K562 (cell line): ENCODE measurements around the gene RHOBTB3. TPM values are rescaled to one million over a fixed set of nuclear protein-coding genes. Genes with fewer than 3 reads are reported as not detected.

Experiments used
- ATAC-seq: fragments of 200-7000 bp; cut with Tn5 transposase; 3 replicates; pipeline ENCODE4 v1.9.1; 2020; ENCODE audit warnings: moderate library complexity
- BruUV-seq: library from RNA; stranded (reverse); fragments of 400-500 nt; replicated peaks from 2 replicates; lab custom pipeline; 2021; lab: Mats Ljungman, UMichigan
- CTCF ChIA-PET: fragments of 300-600 bp; formaldehyde crosslinking; extraction: SDS; loops from one replicate; lab custom pipeline; 2021; ENCODE audit warnings: low intra/inter-chr PET ratio; lab: Yijun Ruan, JAX
- POLR2A ChIA-PET: fragments of 300-600, 350-650 bp; sonication (Branson Sonifier 250); formaldehyde crosslinking; extraction: SDS; loops from one replicate; lab custom pipeline; 2021; ENCODE audit warnings: antibody characterized with exemption, inconsistent platforms; lab: Yijun Ruan, JAX
- DNase-seq, 4 experiments: peaks; one replicate each; pipeline versions ENCODE4 v3.0.0 to v3.0.0-alpha.2; 2011 to 2018; ENCODE audit warnings: low spot score in 3 of 4, mixed read lengths in 3 of 4; ENCODE audit errors: extremely low read depth in 1 of 4
- FAIRE-seq: peaks from 2 replicates; lab custom pipeline; 2011; peaks lifted over from hg19 to GRCh38; lab: Jason Lieb, UNC
- H2AFZ ChIP-seq: 2 replicates; pipeline ENCODE4 v1.6.0; 2011; ENCODE audit warnings: low read depth, low read length, control low read depth, inconsistent platforms
- H3K27ac ChIP-seq: fragments of 200-600 bp; 3 replicates; pipeline ENCODE4 v1.8.0; 2011; ENCODE audit warnings: low read depth, mild to moderate bottlenecking, control low read depth, inconsistent platforms, low read length, moderate library complexity, mixed read lengths; ENCODE audit errors: extremely low read depth
- H3K27me3 ChIP-seq, 2 experiments: fragments of 300-600 bp in 1 of 2; 2 replicates in 1 of 2; 3 replicates in 1 of 2; pipeline versions ENCODE4 v1.6.0 to v1.8.0; 2011; ENCODE audit warnings: inconsistent platforms in 2 of 2, low read length in 2 of 2, mild to moderate bottlenecking in 1 of 2, mixed read lengths in 1 of 2, moderate library complexity in 1 of 2; ENCODE audit not compliant: control insufficient read depth in 2 of 2, insufficient read depth in 2 of 2
- H3K36me3 ChIP-seq: fragments of 300-600 bp; 3 replicates; pipeline ENCODE4 v1.8.0; 2011; ENCODE audit warnings: mild to moderate bottlenecking, low read length, inconsistent platforms; ENCODE audit not compliant: control insufficient read depth, insufficient read depth
- H3K4me1 ChIP-seq, 2 experiments: fragments of 200-600 bp in 1 of 2; replicated peaks in 1 of 2; 2 replicates in 1 of 2; 3 replicates in 1 of 2; pipeline versions ENCODE4 v1.5.1 to v1.8.0; 2011; ENCODE audit warnings: inconsistent platforms in 2 of 2, low read length in 2 of 2, mild to moderate bottlenecking in 1 of 2, mixed read lengths in 1 of 2, moderate library complexity in 1 of 2; ENCODE audit not compliant: control insufficient read depth in 2 of 2, insufficient read depth in 2 of 2
- H3K4me2 ChIP-seq: 2 replicates; pipeline ENCODE4 v1.6.1; 2011; ENCODE audit warnings: low read length, control low read depth, inconsistent platforms, mixed read lengths; ENCODE audit not compliant: insufficient read depth
- H3K4me3 ChIP-seq: fragments of 200-600 bp; sonication (generic), shearing (Covaris generic); 2 replicates; pipeline ENCODE4 v1.5.1; 2016; ENCODE audit warnings: control low read depth, inconsistent platforms
- H3K79me2 ChIP-seq: fragments of 200-600 bp; 3 replicates; pipeline ENCODE4 v1.8.0; 2011; ENCODE audit warnings: low read length, inconsistent platforms; ENCODE audit not compliant: control insufficient read depth, insufficient read depth
- H3K9ac ChIP-seq, 2 experiments: 2 replicates each; pipeline versions ENCODE4 v1.6.0 to v1.6.1; 2011; ENCODE audit warnings: low read depth in 2 of 2, low read length in 2 of 2, control low read depth in 1 of 2, inconsistent platforms in 1 of 2, mild to moderate bottlenecking in 1 of 2, mixed read lengths in 1 of 2; ENCODE audit not compliant: insufficient read depth in 1 of 2
- H3K9me1 ChIP-seq: one replicate; pipeline ENCODE4 v1.6.0; 2011; ENCODE audit warnings: inconsistent platforms, mild to moderate bottlenecking, low read length, moderate library complexity; ENCODE audit not compliant: control insufficient read depth, insufficient read depth
- H3K9me3 ChIP-seq: replicated peaks from 2 replicates; pipeline ENCODE4 v1.5.1; 2011; ENCODE audit warnings: low read depth, low read length, inconsistent platforms; ENCODE audit not compliant: control insufficient read depth, insufficient read depth
- H4K20me1 ChIP-seq: replicated peaks from 2 replicates; pipeline ENCODE4 v1.6.1; 2011; ENCODE audit warnings: low read length, inconsistent platforms, mixed read lengths; ENCODE audit not compliant: control insufficient read depth, insufficient read depth
- BHLHE40 ChIP-seq: IDR thresholded peaks from 2 replicates; pipeline ENCODE4 v1.6.1; 2011; ENCODE audit warnings: low read length, improper control_type of control experiment
- CBX5 ChIP-seq: IDR thresholded peaks from 2 replicates; pipeline ENCODE4 v1.6.1; 2014; ENCODE audit warnings: low read depth, borderline replicate concordance
- CREB1 ChIP-seq, 2 experiments: sonication (generic) in 1 of 2; formaldehyde crosslinking in 1 of 2; IDR thresholded peaks; 2 replicates each; pipeline versions ENCODE4 v1.6.1 to v1.8.0; 2012 to 2022; ENCODE audit warnings: inconsistent platforms in 1 of 2, mild to moderate bottlenecking in 1 of 2, missing genetic modification reagents in 1 of 2, moderate library complexity in 1 of 2
- ERF ChIP-seq: fragments of 450-650 bp; formaldehyde crosslinking; IDR thresholded peaks from 2 replicates; pipeline ENCODE4 v1.4.0; 2020; ENCODE audit warnings: mild to moderate bottlenecking, mixed read lengths
- FOXJ3 ChIP-seq: sonication (generic); formaldehyde crosslinking; IDR thresholded peaks from 2 replicates; pipeline ENCODE4 v1.4.0; 2020; ENCODE audit warnings: mild to moderate bottlenecking, missing genetic modification reagents
- ILK ChIP-seq: fragments of 450-650 bp; IDR thresholded peaks from 2 replicates; pipeline ENCODE4 v1.6.1; 2016; ENCODE audit warnings: missing genetic modification characterization, low read depth, mild to moderate bottlenecking, missing compliant biosample characterization, moderate library complexity, borderline replicate concordance
- MBD2 ChIP-seq: sonication (generic); IDR thresholded peaks from 2 replicates; pipeline ENCODE4 v1.6.1; 2016; ENCODE audit warnings: low read depth, borderline replicate concordance
- PRMT5 ChIP-seq: sonication (generic); formaldehyde crosslinking; IDR thresholded peaks from 2 replicates; pipeline ENCODE4 v1.5.0; 2020; ENCODE audit warnings: missing genetic modification reagents
- SMARCA4 ChIP-seq: fragments of 450-650 bp; IDR thresholded peaks from 2 replicates; pipeline ENCODE4 v1.6.1; 2016
- SRSF9 ChIP-seq: fragments of 200-400 bp; formaldehyde crosslinking; IDR thresholded peaks from 2 replicates; pipeline ENCODE4 v1.6.1; 2017; ENCODE audit warnings: low read depth, low read length, borderline replicate concordance
- ZC3H8 ChIP-seq: fragments of 450-650 bp; IDR thresholded peaks from 2 replicates; pipeline ENCODE4 v1.6.1; 2017
- ZFPM2 ChIP-seq: fragments of 250-450 bp; sonication (Bioruptor Pico); IDR thresholded peaks from 2 replicates; pipeline ENCODE4 v1.5.1; 2022; ENCODE audit warnings: mild to moderate bottlenecking
- ZNF436 ChIP-seq: fragments of 250-450, 450-650 bp; sonication (Bioruptor Pico); formaldehyde crosslinking; IDR thresholded peaks from 2 replicates; pipeline ENCODE4 v1.7.0; 2020; ENCODE audit warnings: mild to moderate bottlenecking
- ZNF717 ChIP-seq: fragments of 250-450 bp; sonication (Bioruptor Pico); IDR thresholded peaks from 2 replicates; pipeline ENCODE4 v1.5.0; 2021
- WGBS: fragments of 100-300 bp; shearing (Covaris generic); methylation state at CpG from one replicate; pipeline ENCODE4 v1.1.6; 2016; ENCODE audit warnings: low coverage, mixed read lengths; ENCODE audit not compliant: insufficient coverage; ENCODE audit errors: missing lambda C conversion rate; 5-methylcytosine and 5-hydroxymethylcytosine counted together
- in situ Hi-C: fragments of 300-500 bp; cut with MboI; formaldehyde crosslinking; loops from 4 replicates; pipeline ENCODE4 v1.15.0; 2018; ENCODE audit warnings: inconsistent platforms, mixed read lengths
- intact Hi-C: fragments of 100-400 bp; cut with micrococcal nuclease; formaldehyde crosslinking; loops from 2 replicates; pipeline ENCODE4 v1.14.2; 2022
- polyA plus RNA-seq, 8 experiments: library from polyadenylated mRNA; depleted of rRNA in 4 of 8; stranded (reverse) in 5 of 8; unstranded in 3 of 8; fragments of >200 nt; fragmentation: Nextera tagmentation in 2 of 8; fragmentation: Illumina TruSeq in 1 of 8; extraction: Ambion mirVana in 2 of 8; extraction: Trizol in 1 of 8; gene quantifications; 2 replicates each; pipeline versions ENCODE4 v1.2.1 to v1.2.3, GENCODE V29; 2011 to 2014; ENCODE audit warnings: inconsistent platforms in 1 of 8, missing spikeins in 1 of 8
- total RNA-seq, 7 experiments: library from RNA; depleted of rRNA in 6 of 7; stranded (reverse); fragments of >200 nt in 6 of 7; fragmentation: Illumina TruSeq in 2 of 7; extraction: Trizol in 2 of 7; gene quantifications; 2 replicates each; pipeline versions ENCODE4 v1.2.1 to v1.2.3, GENCODE V29; 2011 to 2021; ENCODE audit warnings: low replicate concordance in 1 of 7
- TF ChIP-seq, protein P1 (sequence below): fragments of 450-650 bp; IDR thresholded peaks from 2 replicates; pipeline ENCODE4 v1.6.1; 2016; ENCODE audit warnings: low read depth

The RHOBTB3 gene
- total and polyA plus RNA-seq, 9 of the 15 experiments (the other 6 are each of a cell fraction or from before 2014, with no cell fraction given): 39.7 to 143 (median 115) TPM

DNA sequence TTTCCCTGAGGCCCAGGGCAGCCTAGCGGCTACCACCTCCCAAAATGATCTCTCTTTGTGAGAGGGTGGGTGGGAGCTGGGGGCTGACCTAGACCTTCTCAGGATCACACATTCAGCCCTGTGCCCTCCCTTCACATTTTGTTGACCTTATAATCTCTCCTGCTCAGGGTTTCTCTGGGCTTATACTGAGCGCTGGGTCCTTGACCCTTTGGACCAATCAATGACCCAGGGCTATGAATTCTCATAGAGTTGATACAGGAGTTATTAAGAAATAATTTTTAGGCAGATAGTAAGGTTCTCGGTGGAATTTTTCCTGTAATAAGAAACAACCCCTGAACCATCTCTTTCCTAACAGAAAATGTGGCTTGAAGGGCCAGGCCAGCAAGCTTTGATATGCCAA, 69.4 kb downstream of the RHOBTB3 start:
- no peaks in the 10 kb centered on the region for H3K9me1 ChIP-seq
- FAIRE-seq (no peak), DNase-seq (no peak), ATAC-seq (no peak)
- no peaks in the 10 kb centered on the region for H3K4me1 ChIP-seq
- in situ Hi-C loops: no loop called here
- H3K27me3 ChIP-seq: no peaks in the 10 kb centered on the region
- no peaks in the 10 kb centered on the region for H4K20me1 ChIP-seq
- ChIA-PET CTCF (no interaction called here), POLR2A (interaction anchor here (0.6 to 1.1 kb wide), 3 partner anchors 10 to 104 kb away, joined by 3 read pairs; no protein-coding TSS in a partner anchor)
- H3K36me3 ChIP-seq: peaks cover 14% of the 10 kb centered on the region
- intact Hi-C loops: no loop called here
- H3K4me2 ChIP-seq: no peak overlapping the region
- no TSS peak for BruUV-seq
- H3K9me3 ChIP-seq: no peaks in the 10 kb centered on the region
- no peaks in the 10 kb centered on the region for H3K79me2 ChIP-seq
- no peak overlapping the region for H3K27ac ChIP-seq
- H2AFZ ChIP-seq: no peak overlapping the region
- no peak overlapping the region for H3K4me3 ChIP-seq
- no peak overlapping the region for H3K9ac ChIP-seq
- 95% methylated on average over 3 of the region's 3 CpGs for WGBS
- TF ChIP-seq CBX5 (no peak), SMARCA4 (no peak), ZFPM2 (no peak), ZNF717 (CRISPR knock-in tag) (no peak), MBD2 (no peak), CREB1 (IDR thresholded peaks at IDR 0.05) (no peak), CREB1 (CRISPR knock-in tag; IDR thresholded peaks at IDR 0.05) (no peak), PRMT5 (CRISPR knock-in tag) (no peak), BHLHE40 (no peak), ZNF436 (CRISPR knock-in tag) (no peak), ERF (CRISPR knock-in tag) (no peak), FOXJ3 (CRISPR knock-in tag) (no peak), SRSF9 (no peak), ILK (tag) (no peak), ZC3H8 (no peak)
- TF ChIP-seq, protein P1, sequence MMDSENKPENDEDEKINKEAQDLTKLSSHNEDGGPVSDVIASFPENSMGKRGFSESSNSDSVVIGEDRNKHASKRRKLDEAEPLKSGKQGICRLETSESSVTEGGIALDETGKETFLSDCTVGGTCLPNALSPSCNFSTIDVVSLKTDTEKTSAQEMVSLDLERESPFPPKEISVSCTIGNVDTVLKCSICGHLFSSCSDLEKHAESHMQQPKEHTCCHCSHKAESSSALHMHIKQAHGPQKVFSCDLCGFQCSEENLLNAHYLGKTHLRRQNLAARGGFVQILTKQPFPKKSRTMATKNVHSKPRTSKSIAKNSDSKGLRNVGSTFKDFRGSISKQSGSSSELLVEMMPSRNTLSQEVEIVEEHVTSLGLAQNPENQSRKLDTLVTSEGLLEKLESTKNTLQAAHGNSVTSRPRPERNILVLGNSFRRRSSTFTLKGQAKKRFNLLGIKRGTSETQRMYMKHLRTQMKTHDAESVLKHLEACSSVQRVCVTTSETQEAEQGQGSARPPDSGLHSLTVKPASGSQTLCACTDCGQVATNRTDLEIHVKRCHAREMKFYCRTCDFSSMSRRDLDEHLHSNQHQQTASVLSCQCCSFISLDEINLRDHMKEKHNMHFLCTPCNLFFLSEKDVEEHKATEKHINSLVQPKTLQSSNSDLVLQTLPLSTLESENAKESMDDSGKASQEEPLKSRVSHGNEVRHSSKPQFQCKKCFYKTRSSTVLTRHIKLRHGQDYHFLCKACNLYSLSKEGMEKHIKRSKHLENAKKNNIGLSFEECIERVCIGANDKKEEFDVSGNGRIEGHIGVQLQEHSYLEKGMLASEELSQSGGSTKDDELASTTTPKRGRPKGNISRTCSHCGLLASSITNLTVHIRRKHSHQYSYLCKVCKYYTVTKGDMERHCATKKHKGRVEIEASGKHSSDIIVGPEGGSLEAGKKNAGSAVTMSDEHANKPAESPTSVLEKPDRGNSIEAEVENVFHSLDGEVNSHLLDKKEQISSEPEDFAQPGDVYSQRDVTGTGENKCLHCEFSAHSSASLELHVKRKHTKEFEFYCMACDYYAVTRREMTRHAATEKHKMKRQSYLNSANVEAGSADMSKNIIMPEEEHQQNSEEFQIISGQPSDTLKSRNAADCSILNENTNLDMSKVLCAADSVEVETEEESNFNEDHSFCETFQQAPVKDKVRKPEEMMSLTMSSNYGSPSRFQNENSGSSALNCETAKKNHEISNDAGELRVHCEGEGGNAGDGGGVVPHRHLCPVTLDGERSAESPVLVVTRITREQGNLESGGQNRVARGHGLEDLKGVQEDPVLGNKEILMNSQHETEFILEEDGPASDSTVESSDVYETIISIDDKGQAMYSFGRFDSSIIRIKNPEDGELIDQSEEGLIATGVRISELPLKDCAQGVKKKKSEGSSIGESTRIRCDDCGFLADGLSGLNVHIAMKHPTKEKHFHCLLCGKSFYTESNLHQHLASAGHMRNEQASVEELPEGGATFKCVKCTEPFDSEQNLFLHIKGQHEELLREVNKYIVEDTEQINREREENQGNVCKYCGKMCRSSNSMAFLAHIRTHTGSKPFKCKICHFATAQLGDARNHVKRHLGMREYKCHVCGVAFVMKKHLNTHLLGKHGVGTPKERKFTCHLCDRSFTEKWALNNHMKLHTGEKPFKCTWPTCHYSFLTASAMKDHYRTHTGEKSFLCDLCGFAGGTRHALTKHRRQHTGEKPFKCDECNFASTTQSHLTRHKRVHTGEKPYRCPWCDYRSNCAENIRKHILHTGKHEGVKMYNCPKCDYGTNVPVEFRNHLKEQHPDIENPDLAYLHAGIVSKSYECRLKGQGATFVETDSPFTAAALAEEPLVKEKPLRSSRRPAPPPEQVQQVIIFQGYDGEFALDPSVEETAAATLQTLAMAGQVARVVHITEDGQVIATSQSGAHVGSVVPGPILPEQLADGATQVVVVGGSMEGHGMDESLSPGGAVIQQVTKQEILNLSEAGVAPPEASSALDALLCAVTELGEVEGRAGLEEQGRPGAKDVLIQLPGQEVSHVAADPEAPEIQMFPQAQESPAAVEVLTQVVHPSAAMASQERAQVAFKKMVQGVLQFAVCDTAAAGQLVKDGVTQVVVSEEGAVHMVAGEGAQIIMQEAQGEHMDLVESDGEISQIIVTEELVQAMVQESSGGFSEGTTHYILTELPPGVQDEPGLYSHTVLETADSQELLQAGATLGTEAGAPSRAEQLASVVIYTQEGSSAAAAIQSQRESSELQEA: no peak
